Fibroblast of lung (primary cell): ENCODE data around the gene SEC23B. TPM values are rescaled to one million over a fixed set of nuclear protein-coding genes. Genes with fewer than 3 reads are reported as not detected.

Experiments
- DNase-seq, 2 donors: peaks; one replicate each; pipeline versions ENCODE4 v3.0.0 to v3.0.0-alpha.2; 2010; ENCODE audit warnings: low read depth in 2 of 2
- H2AFZ ChIP-seq: 2 replicates; pipeline ENCODE4 v1.5.1; 2012; ENCODE audit warnings: low read length, control low read depth, inconsistent platforms
- H3K27ac ChIP-seq: 2 replicates; pipeline ENCODE4 v1.5.1; 2011; ENCODE audit warnings: low read length, control low read depth; ENCODE audit not compliant: insufficient read depth
- H3K27me3 ChIP-seq: 2 replicates; pipeline ENCODE4 v1.5.1; 2011; ENCODE audit warnings: mild to moderate bottlenecking, low read length; ENCODE audit not compliant: control insufficient read depth, insufficient read depth
- H3K36me3 ChIP-seq: 2 replicates; pipeline ENCODE4 v1.5.1; 2011; ENCODE audit warnings: low read length; ENCODE audit not compliant: control insufficient read depth, insufficient read depth
- H3K4me1 ChIP-seq: 2 replicates; pipeline ENCODE4 v1.5.1; 2011; ENCODE audit warnings: low read length; ENCODE audit not compliant: control insufficient read depth, insufficient read depth; ENCODE audit errors: extremely low read depth
- H3K4me2 ChIP-seq: 2 replicates; pipeline ENCODE4 v1.5.1; 2011; ENCODE audit warnings: low read length, control low read depth; ENCODE audit not compliant: insufficient read depth; ENCODE audit errors: extremely low read depth
- H3K4me3 ChIP-seq, 4 experiments: fragments of 200-600 bp in 1 of 4; sonication (generic) in 1 of 4; replicated peaks in 1 of 4; 2 replicates each; pipeline ENCODE4 v1.5.1; 2011 to 2016; ENCODE audit warnings: low read length in 4 of 4, low read depth in 3 of 4, mild to moderate bottlenecking in 3 of 4, control low read depth in 2 of 4, inconsistent platforms in 1 of 4, mixed read lengths in 1 of 4; ENCODE audit not compliant: insufficient read depth in 1 of 4; ENCODE audit errors: control extremely low read depth in 1 of 4
- H3K79me2 ChIP-seq: 2 replicates; pipeline ENCODE4 v1.5.1; 2012; ENCODE audit warnings: mild to moderate bottlenecking, low read length, inconsistent platforms; ENCODE audit not compliant: control insufficient read depth, insufficient read depth
- H3K9ac ChIP-seq: 2 replicates; pipeline ENCODE4 v1.5.1; 2011; ENCODE audit warnings: mild to moderate bottlenecking, low read length, control low read depth; ENCODE audit not compliant: insufficient read depth
- H3K9me3 ChIP-seq: 2 replicates; pipeline ENCODE4 v1.5.1; 2012; ENCODE audit warnings: low read depth, low read length; ENCODE audit not compliant: control insufficient read depth, insufficient read depth
- H4K20me1 ChIP-seq: 2 replicates; pipeline ENCODE4 v1.5.1; 2011; ENCODE audit warnings: low read length; ENCODE audit not compliant: control insufficient read depth, insufficient read depth; ENCODE audit errors: extremely low read depth
- EZH2 ChIP-seq: IDR thresholded peaks from 2 replicates; pipeline ENCODE4 v1.5.1; 2012; ENCODE audit warnings: low read length, control low read depth, mild to moderate bottlenecking; ENCODE audit errors: missing control alignments
- polyA plus RNA-seq, 2 donors: library from polyadenylated mRNA; depleted of rRNA in 1 of 2; stranded (reverse) in 1 of 2; unstranded in 1 of 2; fragments of >200 nt; gene quantifications; 2 replicates each; pipeline ENCODE4 v1.2.1, GENCODE V29; 2011 to 2012; ENCODE audit warnings: missing spikeins in 1 of 2
- total RNA-seq: library from RNA; depleted of rRNA; stranded (reverse); fragments of >200 nt; gene quantifications from 2 replicates; pipeline ENCODE4 v1.2.1, GENCODE V29; 2014
- TF ChIP-seq, protein P1 (sequence below), 2 donors: IDR thresholded peaks in 1 of 2; conservative IDR thresholded peaks in 1 of 2; 1 replicate in 1 of 2; 2 replicates in 1 of 2; pipeline ENCODE4 v1.5.1; 2011 to 2012; ENCODE audit warnings: low read length in 2 of 2, control low read depth in 1 of 2, inconsistent platforms in 1 of 2, low read depth in 1 of 2, mild to moderate bottlenecking in 1 of 2

The SEC23B gene
- total and polyA plus RNA-seq, 2 donors (not counting 1 experiment from before 2014, with no cell fraction given), result 51.0 to 52.0 TPM

GRCh38 chr20:18543932-18544331 is 36.2 kb downstream of the SEC23B start:
- no peak overlapping the region for H3K9ac ChIP-seq
- H3K36me3 ChIP-seq, result peaks cover 11% of the 10 kb centered on the region
- H4K20me1 ChIP-seq, result no peaks in the 10 kb centered on the region
- H3K27me3 ChIP-seq, result no peaks in the 10 kb centered on the region
- TF ChIP-seq, protein P1, sequence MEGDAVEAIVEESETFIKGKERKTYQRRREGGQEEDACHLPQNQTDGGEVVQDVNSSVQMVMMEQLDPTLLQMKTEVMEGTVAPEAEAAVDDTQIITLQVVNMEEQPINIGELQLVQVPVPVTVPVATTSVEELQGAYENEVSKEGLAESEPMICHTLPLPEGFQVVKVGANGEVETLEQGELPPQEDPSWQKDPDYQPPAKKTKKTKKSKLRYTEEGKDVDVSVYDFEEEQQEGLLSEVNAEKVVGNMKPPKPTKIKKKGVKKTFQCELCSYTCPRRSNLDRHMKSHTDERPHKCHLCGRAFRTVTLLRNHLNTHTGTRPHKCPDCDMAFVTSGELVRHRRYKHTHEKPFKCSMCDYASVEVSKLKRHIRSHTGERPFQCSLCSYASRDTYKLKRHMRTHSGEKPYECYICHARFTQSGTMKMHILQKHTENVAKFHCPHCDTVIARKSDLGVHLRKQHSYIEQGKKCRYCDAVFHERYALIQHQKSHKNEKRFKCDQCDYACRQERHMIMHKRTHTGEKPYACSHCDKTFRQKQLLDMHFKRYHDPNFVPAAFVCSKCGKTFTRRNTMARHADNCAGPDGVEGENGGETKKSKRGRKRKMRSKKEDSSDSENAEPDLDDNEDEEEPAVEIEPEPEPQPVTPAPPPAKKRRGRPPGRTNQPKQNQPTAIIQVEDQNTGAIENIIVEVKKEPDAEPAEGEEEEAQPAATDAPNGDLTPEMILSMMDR (conservative IDR thresholded peaks at IDR 0.05 in 1 of 2, IDR thresholded peaks at IDR 0.05 in 1 of 2; ENCODE audit: low read depth in 1 of 2, low read length in 2 of 2), result no peak
- no peak for TF ChIP-seq EZH2
- H2AFZ ChIP-seq, result no peak overlapping the region
- DNase-seq, result no peak
- no peaks in the 10 kb centered on the region for H3K79me2 ChIP-seq
- H3K27ac ChIP-seq, result no peak overlapping the region
- H3K4me1 ChIP-seq, result no peaks in the 10 kb centered on the region
- H3K4me3 ChIP-seq, result no peak overlapping the region
- no peaks in the 10 kb centered on the region for H3K9me3 ChIP-seq
- no peak overlapping the region for H3K4me2 ChIP-seq

GRCh38 chr20:18545566-18545965 is 37.8 kb downstream of the SEC23B start:
- peaks cover 11% of the 10 kb centered on the region for H3K36me3 ChIP-seq
- DNase-seq, result no peak

GRCh38 chr20:18548465-18548864 is 40.7 kb downstream of the SEC23B start:
- DNase-seq, result no peak

More at GRCh38 chr20:18545566-18545965, 37.8 kb downstream of the SEC23B start:
- Histone ChIP-seq H3K27me3 (no peaks in the 10 kb centered on the region), H3K4me1 (no peaks in the 10 kb centered on the region), H2AFZ (no peak overlapping the region), H3K79me2 (no peaks in the 10 kb centered on the region), H3K4me3 (no peak overlapping the region), H3K27ac (no peak overlapping the region), H3K9me3 (no peaks in the 10 kb centered on the region), H4K20me1 (no peaks in the 10 kb centered on the region), H3K9ac (no peak overlapping the region), H3K4me2 (no peak overlapping the region)
- TF ChIP-seq, protein P1 (conservative IDR thresholded peaks at IDR 0.05 in 1 of 2, IDR thresholded peaks at IDR 0.05 in 1 of 2; ENCODE audit: low read depth in 1 of 2, low read length in 2 of 2), result no peak
- TF ChIP-seq EZH2, result no peak

More at GRCh38 chr20:18548465-18548864, 40.7 kb downstream of the SEC23B start:
- Histone ChIP-seq H3K27me3 (no peaks in the 10 kb centered on the region), H3K9me3 (no peaks in the 10 kb centered on the region), H3K4me3 (no peak overlapping the region), H3K4me2 (no peak overlapping the region), H3K79me2 (no peaks in the 10 kb centered on the region), H3K27ac (no peak overlapping the region), H3K36me3 (peaks cover 7% of the 10 kb centered on the region), H3K4me1 (no peaks in the 10 kb centered on the region), H3K9ac (no peak overlapping the region), H4K20me1 (no peaks in the 10 kb centered on the region), H2AFZ (no peak overlapping the region)
- TF ChIP-seq, protein P1 (conservative IDR thresholded peaks at IDR 0.05 in 1 of 2, IDR thresholded peaks at IDR 0.05 in 1 of 2; ENCODE audit: low read depth in 1 of 2, low read length in 2 of 2), result no peak
- TF ChIP-seq EZH2, result no peak
